ENCODE results near the gene UQCRHL. TPM values are rescaled to one million over a fixed set of nuclear protein-coding genes. Genes with fewer than 3 reads are reported as not detected.
A peak's percentile ranks its signal among the peaks of the same experiment; 100 is the strongest.

The UQCRHL gene
- total and polyA plus RNA-seq, 2 of the 4 experiments (the other 2 are of a cell fraction): 1.4 to 2.4 TPM

DNA sequence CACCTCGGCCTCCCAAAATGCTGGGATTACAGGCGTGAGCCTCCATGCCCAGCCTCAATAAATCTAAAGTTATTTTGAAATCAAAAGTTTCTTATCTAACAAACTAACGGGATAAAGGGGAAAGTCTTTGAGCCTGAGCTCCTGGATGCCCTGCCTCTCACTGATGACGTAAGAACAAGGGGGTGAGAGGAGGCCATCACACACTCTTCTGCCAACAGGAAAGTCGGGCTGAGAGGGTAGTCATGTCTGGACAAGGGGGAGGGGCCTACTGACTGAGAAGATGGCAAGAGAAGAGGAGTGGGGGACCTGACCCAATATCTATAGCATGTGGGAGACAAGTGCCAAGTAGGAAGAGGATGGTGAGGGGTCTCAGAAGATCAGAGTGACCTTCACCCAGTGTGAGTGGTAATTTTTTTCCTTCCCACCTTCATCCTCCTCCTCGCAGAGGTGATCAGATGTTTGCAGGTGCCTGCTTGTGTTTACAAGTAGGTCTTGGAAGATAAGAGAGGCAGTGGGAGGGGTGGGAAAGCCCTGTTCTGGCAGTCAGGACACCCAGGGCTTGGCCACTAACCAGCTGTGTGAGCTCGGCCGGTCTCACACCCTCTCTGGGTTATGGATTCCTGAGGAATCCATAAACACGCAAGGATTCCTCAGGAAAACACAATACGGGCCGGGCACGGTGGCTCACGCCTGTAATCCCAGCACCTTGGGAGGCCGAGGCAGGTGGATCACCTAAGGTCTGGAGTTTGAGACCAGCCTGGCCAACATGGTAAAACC lies 9.6 kb downstream of the UQCRHL start:
- BruUV-seq (replicated peaks): no TSS peak
- in situ Hi-C loops (cut with MboI; ENCODE audit: low sequenced_read_pairs): loop anchor here (25.0 kb wide), 1 partner anchor 389 kb away; no protein-coding TSS in a partner anchor
- peak overlapping the region; percentile 59 for H3K27ac ChIP-seq (ENCODE audit: insufficient read depth, low read length)

More for the DNA sequence above, 9.6 kb downstream of the UQCRHL start:
- Histone ChIP-seq H2BK15ac (ENCODE audit: low read depth, low read length) (peak overlapping the region; percentile 99), H2AK9ac (replicated peaks; ENCODE audit: low read depth, low read length, poor library complexity) (peak overlapping the region; percentile 73), H3K9me3 (ENCODE audit: control insufficient read depth, insufficient read depth, low read length) (no peaks in the 10 kb centered on the region), H3K27me3 (ENCODE audit: control insufficient read depth, insufficient read depth, low read length) (no peaks in the 10 kb centered on the region), H4K91ac (ENCODE audit: insufficient read depth, low read depth, low read length) (peak overlapping the region; percentile 91), H3K4me2 (ENCODE audit: low read depth, low read length) (no peak overlapping the region), H3K36me3 (ENCODE audit: control insufficient read depth, insufficient read depth, low read length) (no peaks in the 10 kb centered on the region), H2BK120ac (ENCODE audit: low read depth, low read length) (peak overlapping the region; percentile 97), H4K8ac (ENCODE audit: low read depth in 2 of 2, low read length in 2 of 2) (peak overlapping the region; percentile 75 to 85; a peak in 3 of 4 replicates), H4K20me1 (ENCODE audit: insufficient read depth, low read length) (no peaks in the 10 kb centered on the region), H2BK5ac (ENCODE audit: low read depth, low read length, poor library complexity, severe bottlenecking) (peak overlapping the region; percentile 84), H2AFZ (replicated peaks; ENCODE audit: low read length, poor library complexity) (no peak overlapping the region), H3K9ac (ENCODE audit: low read depth, low read length) (no peak overlapping the region), H3K23ac (ENCODE audit: low read depth, low read length) (peak overlapping the region; percentile 73; the same call in 1 of the 2 replicates), H3K18ac (ENCODE audit: low read depth, low read length) (peak overlapping the region; percentile 26), H3K79me1 (ENCODE audit: low read depth in 1 of 2, low read length in 2 of 2) (peaks cover 7 to 22% of the 10 kb centered on the region in 2 experiments; a peak in 3 of 4 replicates), H3K4me1 (ENCODE audit: control insufficient read depth, insufficient read depth, low read length) (peaks cover 45% of the 10 kb centered on the region), H3K9me1 (ENCODE audit: insufficient read depth, low read length) (peaks cover 32% of the 10 kb centered on the region), H3K4ac (ENCODE audit: low read depth, low read length) (peak overlapping the region; percentile 96), H3K14ac (replicated peaks; ENCODE audit: low read depth, low read length) (peak overlapping the region; percentile 90), H2AK5ac (ENCODE audit: low read depth, low read length) (peak overlapping the region; percentile 99), H3K4me3 (ENCODE audit: insufficient read depth, low read depth, low read length) (no peak overlapping the region), H4K5ac (ENCODE audit: low read depth, low read length) (peak overlapping the region; percentile 65), H3K56ac (ENCODE audit: extremely low read depth, insufficient read depth, low read length) (peak overlapping the region; percentile 19; the same call in 1 of the 2 replicates), H2BK20ac (ENCODE audit: low read depth, low read length) (peak overlapping the region; percentile 95)
- ChIA-PET POLR2A (ENCODE audit: unreplicated experiment) (interaction anchor here (0.8 kb wide), 1 partner anchor 392 kb away, joined by 3 read pairs; no protein-coding TSS in a partner anchor), CTCF (interaction anchor here (1.0 kb wide), 1 partner anchor 205 kb away, joined by 4 read pairs; no protein-coding TSS in a partner anchor)
- 80% methylated on average over 3 of the region's 14 CpGs; no CpG with 5 or more reads in 1 of the 2 experiments for WGBS, 2 experiments (ENCODE audit: extremely low coverage in 2 of 2, insufficient read length in 1 of 2)
- no peak for TF ChIP-seq POLR2A (IDR thresholded peaks at IDR 0.05; ENCODE audit: low read depth, low read length)
- no peak for TF ChIP-seq BHLHE40 (IDR thresholded peaks at IDR 0.05; ENCODE audit: low read depth, low read length)
- TF ChIP-seq CHD1 (IDR thresholded peaks at IDR 0.05; ENCODE audit: low read depth, low read length): no peak
- TF ChIP-seq FOS (IDR thresholded peaks at IDR 0.05; ENCODE audit: low read depth, low read length): no peak
- TF ChIP-seq RAD21 (IDR thresholded peaks at IDR 0.05; ENCODE audit: low read length): no peak
- no peak for TF ChIP-seq NFE2L2 (IDR thresholded peaks at IDR 0.05; ENCODE audit: low read depth, low read length)
- no peak for TF ChIP-seq MAZ (IDR thresholded peaks at IDR 0.05; ENCODE audit: borderline replicate concordance, low read depth, low read length)
- no peak for TF ChIP-seq RFX5 (IDR thresholded peaks at IDR 0.05; ENCODE audit: low read depth, low read length)
- no peak for TF ChIP-seq SMC3 (IDR thresholded peaks at IDR 0.05; ENCODE audit: low read depth, low read length)
- TF ChIP-seq, protein P1, sequence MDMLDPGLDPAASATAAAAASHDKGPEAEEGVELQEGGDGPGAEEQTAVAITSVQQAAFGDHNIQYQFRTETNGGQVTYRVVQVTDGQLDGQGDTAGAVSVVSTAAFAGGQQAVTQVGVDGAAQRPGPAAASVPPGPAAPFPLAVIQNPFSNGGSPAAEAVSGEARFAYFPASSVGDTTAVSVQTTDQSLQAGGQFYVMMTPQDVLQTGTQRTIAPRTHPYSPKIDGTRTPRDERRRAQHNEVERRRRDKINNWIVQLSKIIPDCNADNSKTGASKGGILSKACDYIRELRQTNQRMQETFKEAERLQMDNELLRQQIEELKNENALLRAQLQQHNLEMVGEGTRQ (IDR thresholded peaks at IDR 0.05; ENCODE audit: low read depth, low read length): no peak
- TF ChIP-seq RCOR1 (IDR thresholded peaks at IDR 0.05; ENCODE audit: insufficient replicate concordance, low read length): no peak
- no peak for TF ChIP-seq MAFK (IDR thresholded peaks at IDR 0.05; ENCODE audit: low read depth, low read length)
- TF ChIP-seq CEBPB (IDR thresholded peaks at IDR 0.05; ENCODE audit: low read depth, low read length): no peak
- intact Hi-C loops (cut with micrococcal nuclease) (loop anchor here (2.0 to 5.0 kb wide), 3 partner anchors 37 to 384 kb away; partner anchors contain the start of gene SPEN), dilution Hi-C loops (cut with HindIII; ENCODE audit: low sequenced_read_pairs, unreplicated experiment) (no loop called here)
- DNase-seq (peak; percentile 19), ATAC-seq (ENCODE audit: low read depth) (no peak)

All from IMR-90 (cell line).